ENCODE measurements around the gene ZNF132.
A peak's percentile ranks its signal among the peaks of the same experiment; 100 is the strongest.

The ZNF132 gene

DNA sequence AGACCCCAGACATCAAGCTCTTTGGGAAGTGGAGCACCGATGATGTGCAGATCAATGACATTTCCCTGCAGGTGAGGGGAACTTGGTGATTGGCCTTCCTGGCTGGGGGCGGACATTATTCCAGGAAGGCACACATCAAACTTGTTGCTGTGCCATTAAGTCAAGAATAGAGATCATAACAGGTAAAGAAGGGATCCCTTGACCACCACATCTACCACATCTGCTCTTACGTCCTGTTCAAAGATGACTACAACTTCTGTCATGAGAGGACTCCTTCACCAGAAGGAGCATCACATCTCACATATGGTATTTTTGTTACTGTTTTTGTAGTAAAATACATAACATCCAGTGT is 51.8 kb downstream of the ZNF132 start:
- DNase-seq (ENCODE audit: low read depth in 1 of 2, low spot score in 1 of 2) = no peak

DNA sequence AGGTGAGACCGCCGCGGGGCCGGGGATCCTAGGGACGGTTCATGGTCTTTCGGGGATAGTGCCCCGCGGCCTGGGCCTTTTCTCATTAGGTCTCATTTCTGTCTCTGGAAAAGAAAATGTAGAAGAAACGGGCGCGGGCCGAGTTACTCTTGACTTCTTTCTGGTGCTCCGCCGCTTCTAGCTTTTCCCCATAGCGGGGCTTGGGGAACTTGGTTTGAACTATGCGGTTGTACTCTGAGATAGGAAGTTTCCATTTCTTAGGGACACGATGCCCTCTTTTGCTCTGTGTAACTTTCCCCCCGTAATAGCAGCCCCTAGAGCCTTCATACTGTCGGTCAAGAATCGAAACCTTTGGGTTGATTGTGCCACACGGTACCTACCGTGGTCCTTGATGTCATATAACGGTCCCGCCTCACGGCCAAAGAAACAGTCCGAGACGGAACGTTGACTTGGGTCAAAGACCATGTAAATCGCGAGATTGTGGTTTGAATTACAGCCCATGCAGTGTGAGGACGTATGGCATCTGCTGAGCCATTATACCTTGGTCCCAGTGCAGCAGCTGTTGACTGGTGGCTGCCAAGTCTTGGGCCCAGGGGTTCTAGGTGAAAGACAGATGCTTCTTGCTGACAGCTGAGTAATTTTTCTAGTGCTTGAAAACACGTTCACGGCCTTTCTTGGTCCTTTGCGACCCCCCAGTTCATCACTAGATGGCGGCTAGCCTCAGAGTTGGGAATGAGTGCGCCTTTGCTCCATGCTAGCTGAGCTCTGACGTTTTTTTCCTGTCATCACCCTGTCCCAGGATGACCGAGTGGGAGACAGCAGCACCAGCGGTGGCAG is 52.4 kb downstream of the ZNF132 start:
- DNase-seq (ENCODE audit: low read depth in 1 of 2, low spot score in 1 of 2) = no peak

DNA sequence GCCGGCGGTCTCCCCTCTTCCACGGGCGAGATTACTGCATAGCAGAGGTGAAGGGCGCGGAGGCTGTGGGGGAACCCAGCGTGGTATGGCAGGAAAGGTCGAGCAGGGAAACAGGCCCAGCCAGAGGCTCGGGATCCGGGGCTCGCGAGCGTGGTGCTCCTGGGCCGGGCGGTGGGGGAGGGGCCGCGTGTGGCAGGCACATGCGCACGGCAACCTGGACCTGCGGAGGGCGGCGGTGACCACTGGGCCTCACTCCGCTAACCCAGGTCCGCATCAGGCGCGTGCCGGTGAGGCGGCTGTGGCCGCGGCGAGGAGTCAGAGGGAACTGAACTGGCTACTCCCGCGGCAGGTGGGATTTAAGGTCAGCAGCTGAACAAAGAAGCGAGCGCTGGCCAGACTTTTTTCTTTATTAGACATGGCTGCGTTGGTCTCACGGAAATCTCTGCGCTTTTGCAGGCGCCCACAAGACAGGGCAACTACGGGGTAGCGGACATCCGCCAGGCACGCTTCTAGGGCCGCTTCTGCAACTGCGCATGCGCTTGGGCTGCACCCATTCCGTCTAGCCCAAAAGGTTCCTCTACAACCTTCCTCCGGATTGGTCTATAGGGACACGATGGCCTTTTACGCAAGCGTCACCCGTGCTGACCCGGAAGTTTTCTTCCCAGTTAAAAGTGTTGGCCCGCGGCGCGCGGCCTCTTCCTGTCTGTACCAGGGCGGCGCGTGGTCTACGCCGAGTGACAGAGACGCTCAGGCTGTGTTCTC is 53.2 kb downstream of the ZNF132 start, which contains the start of gene RPS5:
Gene RPS5, plus strand, starts transcription at position 694 of the 762 bp plus-strand sequence. CDS start 869 bp downstream, outside the sequence.
- peak; percentile 86 to 94 for DNase-seq (ENCODE audit: low read depth in 1 of 2, low spot score in 1 of 2)

DNA sequence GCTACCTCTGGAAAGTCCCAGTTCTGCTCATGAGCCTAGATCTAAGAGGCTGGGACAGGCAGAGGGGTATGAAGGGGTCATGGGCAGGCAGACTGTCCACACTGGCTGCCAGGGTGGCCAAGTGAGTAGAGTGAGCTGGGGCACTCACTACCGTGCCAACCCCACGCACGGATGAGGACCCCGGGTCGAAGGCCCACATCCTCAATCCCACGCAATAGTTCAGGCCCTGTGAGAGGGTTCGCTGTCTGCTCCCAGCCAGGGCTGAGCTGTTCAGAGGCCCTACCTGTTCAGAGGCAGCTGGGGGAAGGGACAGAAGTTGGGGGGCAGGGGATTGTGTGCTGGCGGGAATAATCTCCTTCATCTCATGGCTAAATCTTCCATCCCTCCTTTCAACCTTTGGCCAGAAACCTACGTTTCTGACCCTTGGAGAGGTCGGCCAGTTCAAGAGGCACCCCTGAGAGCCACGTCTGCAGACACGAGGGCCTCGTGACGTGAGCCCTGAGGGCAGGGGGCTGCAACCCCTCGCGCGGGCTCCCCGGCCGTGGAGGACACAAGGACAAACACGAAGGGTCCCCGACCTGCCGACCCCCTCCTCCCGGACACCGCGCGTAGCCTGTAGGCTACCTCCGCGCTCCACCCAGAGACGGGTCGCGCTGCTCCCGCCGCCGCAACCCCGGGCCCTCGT is 53.9 kb downstream of the ZNF132 start:
- peak in 1 of 2 donors; percentile 9 for DNase-seq (ENCODE audit: low read depth in 1 of 2, low spot score in 1 of 2)

DNA sequence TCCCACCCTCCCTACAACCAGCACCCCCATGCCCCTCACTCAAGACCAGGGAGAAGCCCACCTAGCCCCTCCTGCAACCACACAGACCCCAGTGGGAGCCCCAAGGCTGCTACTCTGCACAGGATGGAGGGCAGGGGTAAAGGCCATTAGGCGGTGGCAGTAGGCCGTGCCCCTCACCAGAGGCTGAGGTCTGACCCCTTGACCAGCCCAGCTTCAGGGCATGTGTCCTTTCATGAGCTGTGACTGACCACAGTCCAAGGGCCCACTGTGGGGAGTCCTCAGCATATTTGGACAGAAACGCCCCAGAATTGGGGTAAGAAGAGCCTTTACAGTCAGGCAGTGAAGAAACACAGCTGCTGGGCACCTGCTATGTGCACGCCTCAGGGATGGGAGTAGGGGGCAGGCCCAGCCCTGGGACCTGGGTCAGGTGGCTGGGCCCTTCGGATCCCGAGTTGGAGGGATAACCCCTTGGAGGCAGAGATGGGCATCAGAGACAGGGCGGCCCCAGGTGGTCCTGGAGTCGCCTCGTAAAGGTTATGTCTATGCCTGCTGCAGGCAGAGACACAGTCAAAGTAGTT is 54.6 kb downstream of the ZNF132 start:
- DNase-seq (ENCODE audit: low read depth in 1 of 2, low spot score in 1 of 2) = no peak

DNA sequence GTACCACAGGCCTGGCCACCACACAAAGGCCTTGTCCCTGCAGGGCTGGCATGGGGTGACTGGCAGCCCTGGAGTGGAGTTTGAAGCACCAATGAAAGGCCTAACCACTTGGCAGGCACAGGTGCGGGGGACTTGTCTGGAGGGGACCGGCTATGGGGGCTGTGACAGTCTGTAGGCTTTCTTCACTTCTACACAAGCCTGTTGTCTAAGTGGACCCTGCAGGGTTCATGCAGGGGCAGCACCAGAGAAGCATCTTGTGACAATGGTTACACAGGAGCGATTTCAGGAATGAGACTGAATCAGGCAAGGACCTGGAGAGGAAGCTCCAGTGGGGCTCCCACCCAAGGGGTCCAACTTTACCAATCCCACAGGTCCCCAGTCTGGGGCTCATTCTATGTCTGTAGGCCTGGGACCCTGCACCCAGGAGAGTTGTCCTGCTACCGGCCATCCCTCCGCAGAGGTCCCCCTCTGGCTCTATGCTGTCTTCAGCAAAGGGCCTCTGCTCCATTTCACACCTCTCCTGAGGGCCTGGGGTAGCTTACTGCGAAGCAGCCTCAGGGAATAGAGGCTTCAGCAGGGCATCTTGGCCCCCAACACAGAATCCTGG is 56.9 kb downstream of the ZNF132 start:
- no peak for DNase-seq (ENCODE audit: low read depth in 1 of 2, low spot score in 1 of 2)
